Measurements from ENCODE around the gene ZNF878.

GRCh38 chr19:12034198-12034597 is 18.6 kb downstream of the ZNF878 start:
- TF ChIP-seq CTCF (IDR thresholded peaks at IDR 0.05) (no peak), POLR2AphosphoS5 (IDR thresholded peaks at IDR 0.05; ENCODE audit: low read depth, low read length) (no peak), TCF7L2 (IDR thresholded peaks at IDR 0.05; ENCODE audit: low read depth, low read length) (no peak)
